RKO (cell line): Measurements from ENCODE around the gene MPC2.
"Not testable (repeated sequence)": the region's sequence is repeated elsewhere in the genome, so short reads cannot be mapped to it uniquely, and the experiment has no call there.

Experiments
- DNase-seq: peaks from one replicate; pipeline ENCODE4 v3.0.0-alpha.2; 2016; ENCODE audit warnings: low spot score

The MPC2 gene

DNA sequence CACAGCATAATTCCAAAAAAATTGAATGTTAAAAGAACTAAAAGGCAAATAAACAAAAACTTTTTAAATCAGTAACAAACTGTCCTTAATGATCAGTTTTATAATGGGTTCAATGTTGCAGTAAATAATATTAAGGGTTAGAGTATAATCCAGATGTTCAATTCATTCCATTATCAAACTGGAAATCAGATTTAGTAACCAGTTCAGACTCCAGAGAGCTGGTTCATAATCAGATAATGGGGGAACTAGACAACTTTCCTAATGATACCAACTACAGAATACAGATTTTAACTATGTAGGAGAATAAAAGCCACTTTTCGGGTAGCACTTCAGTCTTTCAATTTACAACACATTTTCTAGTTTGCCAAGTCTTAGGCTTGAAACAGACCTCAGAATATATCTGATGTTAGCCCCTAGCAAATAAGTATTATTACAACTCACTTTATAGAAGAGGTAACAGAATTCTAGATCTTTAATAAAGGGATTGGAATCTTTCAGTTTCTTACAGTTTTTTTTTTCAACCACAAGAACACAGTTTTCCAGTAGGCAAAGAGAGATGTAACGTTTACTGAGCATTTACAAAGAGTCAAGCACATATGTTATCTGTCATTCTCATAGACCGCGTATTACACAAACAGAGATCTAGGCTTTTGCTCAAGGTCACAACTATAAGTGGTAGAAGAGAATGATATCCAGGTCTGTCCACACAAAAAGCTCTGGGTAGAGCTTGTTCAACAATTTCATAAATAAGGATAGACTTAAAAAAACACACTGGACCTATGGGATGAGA is 2.3 kb downstream of the MPC2 start:
- DNase-seq: no peak

GRCh38 chr1:167933788-167934187 is 3.1 kb downstream of the MPC2 start:
- DNase-seq: no peak

DNA sequence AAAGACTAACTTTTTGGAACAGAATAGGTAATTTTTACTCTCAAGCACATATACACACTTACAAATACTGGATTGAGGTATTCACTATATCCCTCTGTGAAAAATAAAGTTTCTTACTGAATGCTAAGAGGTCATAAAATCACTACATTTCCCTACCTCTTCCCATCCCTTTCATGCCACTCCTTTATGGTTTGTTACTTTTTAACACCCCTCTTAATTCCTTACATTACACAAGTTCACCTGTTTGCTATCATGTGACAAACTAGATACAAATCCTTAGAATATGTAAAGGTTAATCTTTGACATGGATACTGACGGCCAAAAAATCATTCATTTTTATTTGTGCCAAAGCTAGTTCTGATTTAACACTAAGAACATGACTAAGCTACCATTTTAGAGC is 7.1 kb downstream of the MPC2 start:
- no peak for DNase-seq

- DNase-seq: not testable (repeated sequence)
Measured at GRCh38 chr1:167928919-167929318, 8.0 kb downstream of the MPC2 start.

- DNase-seq: no peak
Measured at GRCh38 chr1:167928457-167928852, 8.4 kb downstream of the MPC2 start.

DNA sequence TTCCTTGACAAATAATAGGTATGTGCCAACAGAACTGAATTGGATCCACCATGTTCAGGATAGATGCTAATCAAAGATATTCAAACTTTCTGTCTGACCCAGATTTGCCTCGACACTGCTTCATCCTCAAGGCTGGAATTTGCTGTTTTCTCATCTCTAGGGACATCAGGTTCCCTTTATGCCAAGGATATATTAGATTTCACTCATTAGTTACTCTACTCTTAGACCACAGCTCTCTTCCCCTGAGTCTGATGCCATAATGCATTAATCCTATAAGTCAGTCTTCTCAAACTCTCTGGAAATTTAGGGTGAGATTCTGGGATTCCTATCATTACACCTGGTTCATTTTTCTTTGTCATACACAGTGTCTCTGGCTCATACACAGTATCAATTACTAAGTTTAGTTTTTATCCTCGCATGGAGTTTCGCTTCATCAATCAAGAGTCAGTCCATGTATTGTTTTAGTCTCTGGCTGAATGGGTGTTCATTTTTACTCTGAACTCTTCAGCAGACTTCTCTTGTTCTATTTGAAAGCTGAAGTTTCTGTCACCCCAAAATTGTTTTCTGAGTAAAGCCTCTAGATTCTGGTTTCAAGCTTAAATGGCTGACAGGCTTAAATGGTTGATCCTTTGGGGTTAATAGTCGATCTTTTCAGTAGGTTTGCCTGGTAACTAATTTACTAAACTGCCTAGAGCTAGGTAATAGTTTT is 9.7 kb downstream of the MPC2 start:
- DNase-seq: no peak

DNA sequence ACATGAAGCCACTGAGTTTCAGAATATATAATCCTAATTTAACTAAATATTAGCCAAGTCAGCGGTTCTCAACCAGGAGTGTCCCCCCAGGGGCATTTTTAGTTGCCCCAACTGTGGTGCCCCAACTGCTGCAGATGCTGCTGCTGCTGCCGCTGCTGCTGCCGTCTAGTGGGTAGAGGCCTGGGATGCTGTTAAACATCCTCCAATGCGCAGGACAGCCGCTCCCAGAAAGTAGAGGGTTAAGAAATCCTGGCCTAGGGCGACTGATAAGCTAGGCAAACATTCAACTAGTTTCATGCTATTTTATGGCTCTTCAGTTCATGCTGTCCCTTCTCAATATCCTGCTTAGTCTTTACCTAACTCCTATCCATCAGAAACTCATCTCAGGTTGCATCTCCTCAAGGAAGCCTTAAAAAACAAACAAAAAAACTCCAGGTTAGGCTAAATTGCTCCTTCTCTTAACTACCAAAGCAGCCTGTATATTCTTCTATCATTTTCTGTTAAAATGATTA is 10.3 kb downstream of the MPC2 start:
- no peak for DNase-seq

DNA sequence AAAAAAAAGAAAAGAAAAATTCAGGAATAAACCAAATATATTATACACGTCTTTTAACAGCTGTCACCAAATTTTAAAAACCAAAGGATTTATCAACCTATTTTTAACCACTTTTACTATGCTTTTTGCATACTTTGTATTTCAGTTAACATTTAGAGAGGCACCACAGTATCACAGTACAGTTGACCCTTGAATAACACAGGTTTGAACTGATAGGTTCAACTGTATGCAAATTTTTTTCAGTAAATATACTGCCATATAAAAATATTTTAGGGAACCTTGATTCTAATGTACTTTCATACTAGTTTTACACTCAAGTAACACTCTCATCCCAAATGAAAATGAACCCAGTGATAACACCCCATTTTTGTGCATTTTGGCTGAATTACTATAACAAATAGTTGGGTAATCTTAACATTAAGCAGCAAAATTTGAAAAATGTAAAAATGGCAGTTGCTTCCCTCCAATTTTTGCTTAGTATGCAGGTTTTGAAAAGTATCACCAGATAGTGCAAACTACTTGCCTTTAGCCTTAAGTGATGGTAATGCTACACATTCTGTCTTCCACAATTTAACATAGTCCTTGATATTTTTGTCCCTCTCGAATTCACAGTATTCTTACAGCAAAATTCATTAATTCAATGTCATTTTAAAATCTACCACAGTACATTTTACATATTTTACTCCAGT is 12.2 kb downstream of the MPC2 start:
- DNase-seq: no peak

DNA sequence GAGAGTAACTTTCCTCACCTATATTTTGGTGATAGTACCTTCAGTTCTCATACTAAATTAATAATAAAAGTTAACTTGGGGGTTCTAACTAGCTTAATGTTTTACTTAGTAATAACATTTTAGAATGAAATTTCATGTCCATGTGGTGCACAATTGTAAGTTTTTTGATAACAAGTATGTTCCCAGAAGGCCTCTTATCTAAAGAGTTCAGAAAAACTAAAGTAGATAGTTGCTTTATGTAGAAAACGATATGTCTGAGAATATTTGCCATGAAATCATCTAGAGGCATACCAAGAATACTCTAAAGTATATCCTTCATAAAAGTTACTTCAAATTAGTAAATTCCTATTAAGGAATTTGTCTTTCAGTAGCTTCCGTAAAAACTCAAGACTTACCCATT is 12.8 kb downstream of the MPC2 start:
- DNase-seq: no peak

GRCh38 chr1:167923324-167924056 is 13.4 kb downstream of the MPC2 start:
- DNase-seq: no peak

DNA sequence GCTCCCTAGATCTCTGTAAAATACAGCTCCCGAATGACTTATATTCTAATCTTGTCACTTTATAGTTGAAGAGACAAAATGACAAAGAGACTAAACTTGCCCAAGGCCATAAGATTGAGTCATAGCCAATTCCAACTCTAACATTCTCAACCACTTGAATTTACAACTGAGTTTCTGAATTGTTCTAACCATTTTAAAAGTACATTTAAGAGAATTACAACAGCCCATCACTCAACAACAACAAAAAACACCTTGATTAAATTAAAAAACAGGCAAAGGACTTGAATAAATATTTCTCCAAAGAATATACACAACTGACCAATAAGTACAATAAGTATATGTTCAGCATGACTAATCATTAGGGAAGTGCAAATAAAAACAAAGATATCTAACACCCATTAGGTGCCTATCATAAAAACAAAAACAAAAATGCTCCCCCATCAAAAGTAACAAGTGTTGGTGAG is 14.2 kb downstream of the MPC2 start:
- no peak for DNase-seq

GRCh38 chr1:167922023-167922422 is 14.8 kb downstream of the MPC2 start:
- DNase-seq: no peak

- DNase-seq: no peak
Measured at GRCh38 chr1:167916766-167917511, 19.9 kb downstream of the MPC2 start.

DNA sequence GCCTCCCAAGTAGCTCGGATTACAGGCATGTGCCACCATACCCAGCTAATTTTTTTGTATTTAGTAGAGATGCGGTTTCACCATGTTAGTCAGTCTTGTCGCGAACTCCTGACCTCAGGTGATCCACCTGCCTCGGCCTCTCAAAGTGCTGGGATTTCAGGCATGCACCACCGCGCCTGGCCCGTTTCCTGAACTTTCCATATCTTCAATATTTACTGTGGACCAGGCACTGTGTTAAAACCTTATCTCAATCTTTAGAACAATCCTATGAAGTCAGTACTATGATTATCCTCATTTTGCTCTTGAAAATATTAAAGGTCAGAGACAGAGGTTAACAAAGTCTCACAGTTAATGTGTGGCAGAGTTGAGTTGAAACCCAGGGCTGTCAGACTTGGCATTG is 21.3 kb downstream of the MPC2 start:
- DNase-seq: no peak

DNA sequence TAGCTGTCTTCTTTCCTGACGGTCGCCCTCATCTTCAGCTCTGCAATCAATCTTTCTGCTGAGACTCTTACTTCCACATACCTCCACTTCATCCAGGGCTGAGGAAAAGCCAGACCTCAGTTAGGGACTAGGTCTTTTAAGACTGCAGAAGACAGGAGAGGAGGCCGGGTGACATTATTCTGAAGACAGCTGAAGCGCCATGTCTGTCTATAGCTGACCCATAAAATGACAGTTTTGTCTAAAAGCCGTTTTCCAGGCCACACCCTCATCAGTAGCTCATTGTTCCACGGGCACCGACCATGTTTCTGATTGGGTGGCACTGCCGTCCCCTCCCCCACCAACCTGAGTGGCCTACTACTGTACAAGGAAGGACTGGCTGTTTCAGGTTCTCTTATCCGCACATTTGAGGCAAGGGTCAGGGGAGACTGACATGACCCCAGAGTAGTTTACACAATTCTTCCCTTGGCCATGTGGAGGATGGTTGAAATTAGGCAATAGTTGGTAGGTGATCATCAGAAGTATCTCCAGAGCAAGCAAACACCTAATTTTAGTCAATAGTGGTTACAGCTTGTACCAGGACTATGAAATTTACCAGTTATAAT is 22.9 kb downstream of the MPC2 start, which contains the start of gene ADCY10:
ADCY10 (minus strand) TSS at position 240 of the 602 bp plus-strand sequence. CDS start 8,994 bp downstream, outside the sequence.
- DNase-seq: no peak

GRCh38 chr1:167912294-167912693 is 24.6 kb downstream of the MPC2 start:
- no peak for DNase-seq

DNA sequence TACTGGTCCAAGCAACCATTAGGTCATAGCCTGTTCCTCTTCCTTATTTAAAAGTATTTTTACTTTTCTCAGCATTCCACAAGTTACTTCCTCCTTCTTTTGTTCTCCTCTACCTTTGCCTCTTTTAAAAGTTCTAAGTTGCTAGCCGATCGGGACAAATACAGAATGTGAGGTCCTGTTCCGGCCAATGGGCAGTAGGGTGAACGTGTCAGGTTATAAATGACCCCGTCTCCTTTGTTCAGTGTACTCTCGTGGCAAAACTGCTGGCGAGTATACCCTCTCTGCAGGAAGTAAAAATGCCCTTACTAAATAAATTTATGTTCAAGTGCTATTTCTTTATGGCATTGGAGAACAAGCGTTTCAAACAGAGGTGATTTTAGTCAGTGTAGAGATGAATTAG is 25.5 kb downstream of the MPC2 start:
- DNase-seq: no peak

- no peak for DNase-seq
Measured at GRCh38 chr1:167910530-167910929, 26.3 kb downstream of the MPC2 start.

GRCh38 chr1:167909691-167910180 is 27.1 kb downstream of the MPC2 start:
- DNase-seq: no peak

DNA sequence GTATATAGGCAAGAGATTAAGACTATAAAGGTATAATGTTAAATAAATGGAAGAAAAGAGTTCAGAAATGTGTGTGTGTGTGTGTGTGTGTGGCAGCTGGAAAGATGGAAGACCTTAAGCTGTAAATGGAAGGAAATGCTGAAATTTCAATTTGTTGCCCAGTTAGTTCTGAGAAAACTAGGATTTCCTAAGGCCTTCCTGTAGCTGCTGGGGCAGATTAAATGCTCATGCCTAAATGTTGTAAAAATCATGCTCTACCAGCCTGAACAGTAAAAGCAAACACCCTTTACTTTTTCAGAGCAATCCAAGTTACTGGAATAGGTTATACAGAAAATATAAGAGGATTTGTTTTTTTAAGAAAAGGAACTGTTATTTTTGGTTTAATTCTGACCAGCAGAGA is 31.2 kb downstream of the MPC2 start:
- DNase-seq: no peak

DNA sequence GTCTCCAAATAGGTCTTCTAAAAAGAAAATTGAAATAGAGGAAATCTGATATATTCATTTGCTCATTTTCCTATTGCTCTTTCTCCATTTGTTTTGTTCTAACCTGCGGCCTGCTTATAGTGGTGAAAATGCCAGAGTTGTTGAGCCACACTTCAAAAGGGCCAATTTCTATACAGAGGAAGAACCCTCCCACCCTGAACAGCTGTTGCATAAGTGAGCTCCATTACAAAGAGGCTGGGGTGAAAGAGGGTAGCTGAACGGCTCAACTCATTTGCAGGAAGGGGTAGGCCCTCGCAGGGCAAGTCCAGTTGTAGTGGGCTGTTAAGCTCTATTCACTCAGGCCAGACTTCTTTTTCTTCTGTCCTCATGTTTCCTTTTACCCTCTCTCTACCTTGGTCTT is 31.7 kb downstream of the MPC2 start:
- no peak for DNase-seq
